Omental fat pad (tissue), 4 donors: Measurements from ENCODE around the gene B4GALT2. TPM values are rescaled to one million over a fixed set of nuclear protein-coding genes. Genes with fewer than 3 reads are reported as not detected.

Source experiments
- ATAC-seq: fragments of 150-250 bp; one replicate; pipeline ENCODE4 v1.9.1; 2016; ENCODE audit warnings: mild to moderate bottlenecking, moderate library complexity; ENCODE audit not compliant: low FRiP score
- DNase-seq: peaks from one replicate; pipeline ENCODE4 v3.0.0-alpha.2; 2019; ENCODE audit warnings: low spot score
- CTCF ChIP-seq, 3 donors: fragments of 450-650 bp; IDR thresholded peaks; one replicate each; pipeline ENCODE4 v1.5.1; 2016 to 2017; ENCODE audit warnings: antibody characterized with exemption in 3 of 3, mild to moderate bottlenecking in 3 of 3, moderate library complexity in 2 of 3
- total RNA-seq, 4 donors: library from RNA; depleted of rRNA; stranded (reverse); fragments of >200 nt; gene quantifications; one replicate each; pipeline ENCODE4 v1.1.0, GENCODE V29; 2016

The B4GALT2 gene
- 10 to 100 TPM; 20.3 to 67.9 (median 42.6) TPM for total RNA-seq

DNA sequence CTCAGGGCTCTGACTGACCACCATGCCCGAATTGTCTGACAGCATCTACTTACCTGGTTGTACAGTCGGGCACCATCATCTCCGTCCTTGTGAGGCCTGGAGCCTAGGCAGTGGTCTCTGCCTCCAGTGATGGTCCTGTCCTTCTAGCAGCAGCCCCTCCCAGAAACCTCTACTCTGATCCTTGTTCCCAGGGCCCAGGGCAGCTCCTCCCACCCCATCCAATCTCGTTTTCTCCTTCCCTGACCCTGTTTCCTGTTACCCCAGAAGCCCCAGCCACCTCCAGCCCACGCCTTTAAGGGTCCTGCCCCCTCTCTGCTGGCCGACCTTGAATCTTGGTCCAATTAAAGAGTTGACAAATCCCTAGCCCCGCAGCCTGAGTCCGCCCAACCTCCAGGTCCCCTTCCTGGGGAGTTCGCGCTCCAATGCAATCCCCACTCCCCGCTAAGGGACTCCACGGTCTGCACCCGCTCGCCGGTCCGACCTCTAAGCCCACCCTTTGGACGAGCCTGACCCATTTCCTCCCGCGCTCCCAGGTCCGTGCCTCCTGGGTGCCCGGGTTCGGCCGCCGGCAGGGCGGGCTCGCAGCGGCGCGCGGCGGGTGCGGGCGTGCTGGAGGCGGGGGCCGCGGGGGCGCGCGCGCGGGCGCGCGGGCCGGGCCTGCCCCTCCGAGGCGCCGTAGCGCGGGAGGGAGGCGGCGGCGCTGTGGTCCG is at the start of gene B4GALT2:
B4GALT2 (plus strand) TSS at position 660 of the 710 bp plus-strand sequence. CDS start 1,951 bp downstream, outside the sequence.
- ATAC-seq = peak; percentile 19
- no peak for DNase-seq
- no peak for TF ChIP-seq CTCF (IDR thresholded peaks at IDR 0.05)

DNA sequence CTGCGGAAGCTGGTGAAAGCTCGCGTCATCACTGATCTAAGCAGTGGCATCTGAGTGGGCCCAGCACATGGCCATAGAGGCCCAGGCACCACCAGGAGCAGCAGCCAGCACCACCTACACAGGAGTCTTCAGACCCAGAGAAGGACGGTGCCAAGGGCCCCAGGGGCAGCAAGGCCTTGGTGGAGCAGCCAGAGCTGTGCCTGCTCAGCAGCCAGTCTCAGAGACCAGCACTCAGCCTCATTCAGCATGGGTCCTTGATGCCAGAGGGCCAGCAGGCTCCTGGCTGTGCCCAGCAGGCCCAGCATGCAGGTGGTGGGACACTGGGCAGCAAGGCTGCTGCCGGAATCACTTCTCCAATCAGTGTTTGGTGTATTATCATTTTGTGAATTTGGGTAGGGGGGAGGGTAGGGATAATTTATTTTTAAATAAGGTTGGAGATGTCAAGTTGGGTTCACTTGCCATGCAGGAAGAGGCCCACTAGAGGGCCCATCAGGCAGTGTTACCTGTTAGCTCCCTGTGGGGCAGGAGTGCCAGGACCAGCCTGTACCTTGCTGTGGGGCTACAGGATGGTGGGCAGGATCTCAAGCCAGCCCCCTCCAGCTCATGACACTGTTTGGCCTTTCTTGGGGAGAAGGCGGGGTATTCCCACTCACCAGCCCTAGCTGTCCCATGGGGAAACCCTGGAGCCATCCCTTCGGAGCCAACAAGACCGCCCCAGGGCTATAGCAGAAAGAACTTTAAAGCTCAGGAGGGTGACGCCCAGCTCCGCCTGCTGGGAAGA is 48.7 kb upstream of the B4GALT2 start:
- TF ChIP-seq CTCF (IDR thresholded peaks at IDR 0.05) = no peak
- no peak for ATAC-seq
- no peak for DNase-seq

DNA sequence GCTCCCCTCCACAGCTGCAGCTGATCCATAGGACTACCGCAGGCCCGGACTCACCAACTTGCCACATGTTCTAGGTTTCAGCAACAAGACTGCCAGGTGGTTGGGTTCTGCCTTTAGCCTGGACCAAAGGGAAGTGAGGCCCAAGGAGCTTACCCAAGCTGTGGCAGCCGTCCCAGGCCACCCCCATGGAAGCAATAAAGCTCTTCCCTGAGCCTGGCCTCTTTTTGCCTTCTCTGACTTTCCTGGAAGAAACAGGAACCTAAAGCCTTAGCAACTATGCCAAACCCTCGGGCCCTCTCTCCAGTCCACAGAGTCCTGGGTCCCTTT is 48.1 kb upstream of the B4GALT2 start:
- ATAC-seq (no peak), DNase-seq (no peak)
- TF ChIP-seq CTCF (IDR thresholded peaks at IDR 0.05) = no peak

DNA sequence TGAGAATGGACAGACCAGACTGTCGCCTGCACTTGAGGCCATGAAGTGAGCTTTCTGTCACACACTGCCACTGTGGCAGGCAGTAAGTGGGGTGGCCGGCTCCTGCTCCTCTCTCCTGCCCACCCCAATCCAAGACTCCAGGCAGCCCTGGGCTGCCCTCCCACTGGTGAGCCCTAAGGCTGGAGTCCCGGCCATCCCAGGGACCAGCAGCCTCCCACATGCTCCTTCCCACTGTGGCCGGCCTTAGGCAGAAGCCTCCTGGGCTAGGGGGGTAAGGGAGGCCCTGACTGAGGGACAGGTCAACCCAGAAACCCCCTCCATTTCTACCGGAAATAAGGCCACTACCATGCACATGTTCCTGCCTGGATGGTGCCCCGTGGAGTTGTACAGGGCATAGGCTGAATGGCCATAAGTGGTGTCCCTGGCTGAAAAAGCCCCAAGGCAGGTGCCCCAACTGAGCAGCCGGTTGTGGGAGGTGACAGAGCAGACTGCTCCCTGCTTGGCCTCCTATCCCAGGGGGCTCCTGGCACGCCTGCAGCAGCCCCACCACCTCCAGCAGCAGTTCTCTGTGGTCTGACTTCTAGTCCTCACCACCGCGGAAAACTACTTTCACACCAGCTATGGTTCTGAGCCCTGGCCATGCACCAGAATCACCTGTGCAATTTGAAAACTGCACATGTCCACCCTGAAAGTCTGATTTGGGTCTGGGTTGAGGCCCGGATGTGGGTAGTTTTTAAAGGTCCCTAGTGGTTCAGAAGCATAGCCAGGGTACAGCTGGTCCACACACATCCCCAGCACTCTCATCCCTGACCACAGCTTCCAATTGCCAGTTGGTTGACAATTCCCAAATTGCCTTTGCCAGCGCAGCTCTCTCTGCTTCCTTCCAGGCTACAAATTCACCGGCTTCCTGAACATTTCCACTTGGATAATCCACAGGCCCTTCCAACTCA is 47.0 kb upstream of the B4GALT2 start:
- TF ChIP-seq CTCF (IDR thresholded peaks at IDR 0.05) = no peak
- ATAC-seq (no peak), DNase-seq (no peak)

DNA sequence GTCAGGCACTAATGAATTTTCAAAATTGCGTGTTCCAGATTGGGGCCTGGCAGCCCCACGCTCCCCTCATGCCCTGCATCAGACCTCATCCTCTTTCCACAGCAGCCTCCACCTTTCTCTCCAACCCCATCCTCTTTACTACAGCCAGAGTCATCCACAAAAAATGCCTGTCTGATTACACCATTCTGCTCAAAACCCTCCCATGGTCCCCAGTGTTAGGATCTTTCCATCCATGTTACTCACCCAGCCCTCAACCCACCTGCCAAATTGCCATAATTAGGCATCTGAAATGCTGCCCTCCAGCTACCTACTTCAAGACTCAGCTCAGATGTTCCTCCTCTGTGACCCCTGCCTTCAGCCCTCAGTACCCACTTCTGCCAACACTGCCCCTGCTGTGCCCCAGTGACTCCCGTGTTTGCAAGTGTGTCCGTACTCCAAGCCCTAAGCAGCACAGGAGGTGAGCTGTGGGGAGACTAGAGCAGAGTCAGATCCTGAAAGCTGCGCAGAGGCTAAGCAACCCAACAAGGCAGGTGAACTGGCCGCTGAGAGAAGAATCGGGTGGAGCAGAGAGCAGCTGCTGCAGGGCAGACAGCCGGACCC is 46.1 kb upstream of the B4GALT2 start:
- no peak for TF ChIP-seq CTCF (IDR thresholded peaks at IDR 0.05)
- DNase-seq (no peak), ATAC-seq (no peak)

DNA sequence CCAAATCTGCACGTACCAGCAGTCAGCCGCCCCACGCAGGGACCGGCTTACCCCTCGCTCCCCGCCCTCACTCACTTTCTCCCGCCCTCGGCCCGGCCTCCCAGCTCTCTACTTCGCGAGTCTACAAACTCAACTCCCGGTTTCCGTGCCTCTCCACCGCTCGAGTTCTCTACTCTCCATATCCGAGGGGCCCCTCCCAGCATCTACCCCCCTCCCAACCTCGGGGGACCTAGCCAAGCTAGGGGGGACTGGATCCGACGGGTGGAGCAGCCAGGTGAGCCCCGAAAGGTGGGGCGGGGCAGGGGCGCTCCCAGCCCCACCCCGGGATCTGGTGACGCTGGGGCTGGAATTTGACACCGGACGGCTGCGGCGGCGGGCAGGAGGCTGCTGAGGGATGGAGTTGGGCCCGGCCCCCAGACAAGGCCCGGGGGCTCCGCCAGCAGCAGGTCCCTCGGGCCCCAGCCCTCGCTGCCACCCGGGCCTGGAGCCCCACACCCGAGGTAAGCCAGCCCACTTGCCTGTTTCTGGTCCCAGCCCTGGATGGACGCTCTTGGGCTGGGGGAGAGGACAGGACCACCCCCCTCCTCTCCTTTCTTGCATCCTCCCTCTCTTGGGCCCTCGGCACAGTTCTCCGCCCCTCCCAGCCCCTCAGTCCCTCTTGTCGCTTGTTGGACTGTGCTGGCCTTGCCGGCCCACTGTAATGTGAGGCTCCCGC is 45.5 kb upstream of the B4GALT2 start, which contains the start of gene ARTN:
ARTN (plus strand) TSS at position 416 of the 715 bp plus-strand sequence. CDS start 1,856 bp downstream, outside the sequence.
- DNase-seq (no peak), ATAC-seq (no peak)
- no peak for TF ChIP-seq CTCF (IDR thresholded peaks at IDR 0.05)
